HUES6 (cell line): ENCODE measurements around the gene OSBP2.

ENCODE experiments used
- H3K27ac ChIP-seq: 2 replicates; pipeline ENCODE4 v1.7.0; 2013; ENCODE audit warnings: low read depth, mild to moderate bottlenecking, low read length, inconsistent platforms
- H3K27me3 ChIP-seq: 2 replicates; pipeline ENCODE4 v1.6.1; 2013; ENCODE audit warnings: low read length; ENCODE audit not compliant: control insufficient read depth, insufficient read depth
- H3K36me3 ChIP-seq: 2 replicates; pipeline ENCODE4 v1.6.1; 2013; ENCODE audit warnings: low read length; ENCODE audit not compliant: control insufficient read depth, insufficient read depth
- H3K4me1 ChIP-seq: 2 replicates; pipeline ENCODE4 v1.6.1; 2013; ENCODE audit warnings: low read length; ENCODE audit not compliant: control insufficient read depth, insufficient read depth
- H3K4me3 ChIP-seq: 2 replicates; pipeline ENCODE4 v1.5.1; 2013; ENCODE audit warnings: low read depth, low read length
- H3K9ac ChIP-seq: one replicate; pipeline ENCODE4 v1.6.1; 2013; ENCODE audit warnings: mild to moderate bottlenecking, low read length
- H3K9me3 ChIP-seq: 2 replicates; pipeline ENCODE4 v1.6.1; 2013; ENCODE audit warnings: low read depth, low read length; ENCODE audit not compliant: control insufficient read depth, insufficient read depth

Gene OSBP2

GRCh38 chr22:30856741-30857502 lies 162.2 kb downstream of the OSBP2 start:
- Histone ChIP-seq H3K36me3 (no peaks in the 10 kb centered on the region), H3K27ac (no peak overlapping the region), H3K27me3 (no peaks in the 10 kb centered on the region), H3K4me3 (no peak overlapping the region), H3K9me3 (no peaks in the 10 kb centered on the region), H3K4me1 (no peaks in the 10 kb centered on the region), H3K9ac (no peak overlapping the region)

DNA sequence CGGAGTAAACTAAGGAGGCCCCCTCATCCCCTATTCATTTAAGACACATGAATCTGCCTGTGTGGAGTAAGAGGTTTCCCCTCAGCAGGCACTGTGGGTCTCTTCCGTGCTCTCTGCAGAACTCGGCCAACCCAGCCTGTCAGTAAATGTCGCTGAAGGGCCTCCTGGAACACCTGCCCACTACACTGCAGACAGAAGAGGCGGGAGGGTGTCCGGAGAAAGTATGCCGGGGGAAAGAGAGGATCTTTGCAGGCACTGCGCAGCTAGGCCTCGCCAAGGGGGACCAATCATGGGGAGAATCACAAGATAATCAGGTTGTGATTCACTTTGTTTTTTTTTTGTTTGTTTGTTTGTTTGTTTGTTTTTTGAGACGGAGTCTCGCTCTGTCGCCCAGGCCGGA lies 163.1 kb downstream of the OSBP2 start:
- Histone ChIP-seq H3K27me3 (no peaks in the 10 kb centered on the region), H3K9ac (no peak overlapping the region), H3K27ac (no peak overlapping the region), H3K4me1 (no peaks in the 10 kb centered on the region), H3K36me3 (no peaks in the 10 kb centered on the region), H3K9me3 (no peaks in the 10 kb centered on the region), H3K4me3 (no peak overlapping the region)

DNA sequence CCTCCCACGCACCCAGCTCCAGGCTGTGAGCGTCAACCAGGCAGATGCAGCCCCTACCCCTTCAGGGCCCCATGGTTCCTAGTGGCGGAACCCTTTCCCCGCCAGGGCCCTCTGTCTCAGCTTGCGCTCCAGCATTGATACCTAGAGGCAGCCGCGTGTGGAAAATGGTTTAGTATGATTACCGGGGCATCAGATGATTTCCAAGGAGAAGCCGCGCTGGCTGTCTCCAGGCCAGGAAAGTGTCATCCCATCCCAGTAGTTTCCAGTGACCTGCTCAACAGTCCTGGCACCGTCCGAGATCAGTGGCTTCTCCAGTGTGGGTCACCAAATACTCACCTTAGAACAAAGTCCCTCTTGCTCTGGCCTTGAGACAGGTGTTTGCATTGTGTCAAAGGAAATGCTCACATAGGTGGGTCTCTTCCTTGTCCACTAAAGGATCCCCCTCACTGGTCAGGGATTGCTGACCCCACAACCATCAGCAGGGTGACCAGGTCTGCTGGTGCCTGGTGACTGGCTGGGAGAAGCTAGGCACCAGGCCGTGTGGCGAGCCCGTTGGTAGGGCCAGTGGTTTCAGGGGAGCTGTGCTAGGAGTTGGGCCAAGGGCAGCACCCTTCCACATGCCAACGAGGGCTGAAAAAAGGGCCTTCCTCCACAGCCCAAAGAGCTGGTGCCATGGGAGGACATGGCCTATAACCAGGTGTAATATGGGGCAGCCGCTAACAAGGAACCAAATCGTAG lies 164.5 kb downstream of the OSBP2 start:
- Histone ChIP-seq H3K27me3 (no peaks in the 10 kb centered on the region), H3K27ac (no peak overlapping the region), H3K9ac (no peak overlapping the region), H3K9me3 (no peaks in the 10 kb centered on the region), H3K36me3 (no peaks in the 10 kb centered on the region), H3K4me3 (no peak overlapping the region), H3K4me1 (no peaks in the 10 kb centered on the region)

DNA sequence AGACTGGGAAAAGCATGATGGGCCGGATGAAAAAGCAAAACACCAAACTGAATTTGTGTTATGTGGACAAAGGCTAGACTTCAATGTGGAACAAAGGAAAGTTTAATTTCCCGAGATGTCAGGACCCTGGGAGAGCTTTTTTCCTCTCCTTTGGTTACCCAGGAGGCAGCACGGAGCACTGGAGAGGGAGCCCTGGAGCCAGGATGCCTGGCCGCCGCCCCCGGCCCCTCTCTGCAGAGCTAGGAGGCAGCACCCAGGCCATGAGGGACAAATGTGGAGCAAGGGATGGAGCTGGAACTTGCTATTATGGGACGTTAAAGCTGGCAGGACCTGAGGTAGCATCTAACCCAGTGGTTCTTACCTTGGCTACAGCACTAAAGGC lies 165.0 kb downstream of the OSBP2 start:
- Histone ChIP-seq H3K9me3 (no peaks in the 10 kb centered on the region), H3K4me3 (no peak overlapping the region), H3K27ac (no peak overlapping the region), H3K36me3 (no peaks in the 10 kb centered on the region), H3K9ac (no peak overlapping the region), H3K4me1 (no peaks in the 10 kb centered on the region), H3K27me3 (no peaks in the 10 kb centered on the region)

GRCh38 chr22:30860176-30861105 lies 165.8 kb downstream of the OSBP2 start:
- Histone ChIP-seq H3K9ac (no peak overlapping the region), H3K27me3 (no peaks in the 10 kb centered on the region), H3K4me3 (no peak overlapping the region), H3K9me3 (no peaks in the 10 kb centered on the region), H3K36me3 (no peaks in the 10 kb centered on the region), H3K4me1 (no peaks in the 10 kb centered on the region), H3K27ac (no peak overlapping the region)

DNA sequence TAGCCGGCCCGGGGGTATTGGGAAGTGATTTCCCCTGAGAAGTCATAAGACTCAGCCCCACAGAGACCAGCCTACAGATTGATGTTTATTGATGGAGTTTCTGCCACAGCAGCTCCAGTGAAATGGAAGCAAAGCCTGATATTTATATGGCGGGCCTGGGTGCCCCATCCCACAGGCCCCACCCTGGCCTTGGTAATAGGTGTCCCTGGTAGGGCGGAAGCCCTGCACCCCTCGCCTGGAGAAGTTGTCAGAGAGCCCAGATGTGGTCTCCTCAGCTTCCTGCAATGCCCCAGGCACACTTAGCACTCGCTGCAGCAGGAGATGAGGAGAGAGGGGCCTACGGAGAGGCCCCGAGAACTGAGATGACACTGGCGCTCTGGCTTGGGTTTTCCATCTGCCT lies 166.5 kb downstream of the OSBP2 start:
- Histone ChIP-seq H3K27me3 (no peaks in the 10 kb centered on the region), H3K36me3 (no peaks in the 10 kb centered on the region), H3K9ac (no peak overlapping the region), H3K4me3 (no peak overlapping the region), H3K9me3 (no peaks in the 10 kb centered on the region), H3K4me1 (no peaks in the 10 kb centered on the region), H3K27ac (no peak overlapping the region)

- Histone ChIP-seq H3K27me3 (no peaks in the 10 kb centered on the region), H3K4me1 (no peaks in the 10 kb centered on the region), H3K9ac (no peak overlapping the region), H3K27ac (no peak overlapping the region), H3K9me3 (no peaks in the 10 kb centered on the region), H3K4me3 (no peak overlapping the region), H3K36me3 (no peaks in the 10 kb centered on the region)
These were observed 167.2 kb downstream of the OSBP2 start for GRCh38 chr22:30861688-30862552.

GRCh38 chr22:30863081-30863833 lies 168.6 kb downstream of the OSBP2 start:
- Histone ChIP-seq H3K9ac (no peak overlapping the region), H3K36me3 (no peaks in the 10 kb centered on the region), H3K9me3 (no peaks in the 10 kb centered on the region), H3K4me1 (no peaks in the 10 kb centered on the region), H3K4me3 (no peak overlapping the region), H3K27ac (no peak overlapping the region), H3K27me3 (no peaks in the 10 kb centered on the region)

DNA sequence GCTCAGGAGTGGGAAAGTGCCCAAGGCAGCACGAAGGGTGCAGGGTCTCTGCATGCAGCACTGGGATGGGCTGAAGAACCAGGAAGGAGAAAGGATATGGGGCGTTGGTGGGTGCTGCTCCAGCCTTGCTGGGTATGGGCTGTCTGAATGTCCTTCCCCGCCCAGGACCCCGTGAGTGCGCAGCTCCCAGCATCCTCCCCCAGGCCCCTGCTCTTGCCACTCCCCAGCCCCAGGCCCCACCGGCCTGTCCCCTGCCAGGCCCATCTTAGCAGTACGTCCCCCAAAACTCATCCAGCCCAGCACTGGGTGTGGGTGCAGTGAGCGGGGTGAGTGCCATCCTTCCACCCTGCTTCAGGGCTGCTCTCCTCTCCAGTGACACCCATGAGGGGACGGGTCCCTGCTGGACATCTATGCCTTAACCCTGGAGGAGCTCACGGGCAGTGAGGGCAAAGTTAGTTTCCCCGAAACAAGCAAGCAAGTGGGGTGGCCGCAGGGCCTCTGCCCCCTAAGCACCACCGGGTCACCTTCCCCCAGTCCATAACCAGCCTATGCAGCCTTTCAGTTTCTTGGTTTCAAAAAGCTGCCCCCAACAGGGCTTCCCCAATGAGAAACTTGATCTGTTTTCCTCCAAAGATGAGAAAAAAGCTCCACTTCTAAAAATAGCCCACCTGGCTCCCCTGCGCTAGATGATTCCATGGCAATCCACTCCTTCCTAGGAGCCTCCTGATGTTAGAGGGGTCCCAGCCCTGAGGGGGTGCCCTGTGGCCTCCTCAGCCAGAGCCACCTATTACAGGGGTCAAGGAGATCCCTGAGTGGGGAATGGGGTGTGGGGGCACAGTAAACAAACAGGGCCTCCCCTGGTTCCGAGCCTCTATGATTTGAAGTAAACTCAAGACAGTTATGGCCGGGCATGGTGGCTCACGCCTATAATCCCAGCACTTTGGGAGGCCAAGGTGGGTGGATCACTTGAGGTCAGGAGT lies 170.1 kb downstream of the OSBP2 start:
- no peaks in the 10 kb centered on the region for H3K27me3 ChIP-seq
- H3K36me3 ChIP-seq, result no peaks in the 10 kb centered on the region
- no peaks in the 10 kb centered on the region for H3K9me3 ChIP-seq
- no peak overlapping the region for H3K4me3 ChIP-seq
- H3K9ac ChIP-seq, result no peak overlapping the region
- H3K27ac ChIP-seq, result no peak overlapping the region
- H3K4me1 ChIP-seq, result no peaks in the 10 kb centered on the region
